Measurements from ENCODE around the gene COL5A3.
A peak's percentile ranks its signal among the peaks of the same experiment; 100 is the strongest.
"Not testable (repeated sequence)": the region's sequence is repeated elsewhere in the genome, so short reads cannot be mapped to it uniquely, and the experiment has no call there.

The COL5A3 gene

GRCh38 chr19:10010247-10010691 is at the start of gene COL5A3:
Gene COL5A3, minus strand, starts transcription at chr19:10010504. Its CDS starts 119 bp downstream, at chr19:10010385.
- DNase-seq (ENCODE audit: low read depth in 3 of 3) = no peak

DNA sequence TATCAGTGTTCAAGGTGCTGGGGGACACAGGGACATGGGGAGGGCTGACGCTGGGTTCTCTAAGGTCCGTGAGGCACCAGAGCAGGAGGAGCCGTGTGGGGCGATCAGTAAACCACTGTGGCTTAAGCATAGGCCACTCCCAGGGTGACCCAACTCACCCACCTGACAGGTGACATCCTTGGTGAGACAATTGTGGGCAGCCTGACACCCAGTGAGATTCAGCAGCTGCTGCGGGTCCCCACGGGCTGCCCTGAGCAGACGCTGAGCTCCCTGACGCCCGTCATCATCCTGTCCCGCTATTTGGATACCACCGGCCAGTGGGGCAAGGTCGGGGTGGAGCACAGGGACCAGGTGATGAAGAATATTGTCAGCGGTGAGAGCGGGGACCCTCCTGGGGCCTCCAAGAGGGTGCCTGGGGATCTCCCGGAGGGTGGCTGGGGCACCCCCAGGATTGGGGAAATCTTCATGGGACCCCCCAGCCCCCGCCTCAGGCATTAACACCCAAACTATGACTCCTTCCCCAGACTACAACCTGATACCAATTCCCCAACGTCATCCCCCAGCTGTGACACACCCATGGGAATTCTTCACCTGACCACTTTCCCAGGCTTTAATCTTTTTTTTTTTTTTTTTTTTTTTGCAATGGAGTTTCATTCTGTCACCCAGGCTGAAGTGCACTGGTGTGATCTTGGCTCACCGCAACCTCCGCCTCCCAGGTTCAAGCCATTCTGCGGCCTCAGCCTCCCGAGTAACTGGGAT is 42.5 kb upstream of the COL5A3 start:
- no peak for DNase-seq (ENCODE audit: low read depth in 3 of 3)

GRCh38 chr19:10049626-10050025 is 39.3 kb upstream of the COL5A3 start:
- no peak for DNase-seq (ENCODE audit: low read depth in 3 of 3)

DNA sequence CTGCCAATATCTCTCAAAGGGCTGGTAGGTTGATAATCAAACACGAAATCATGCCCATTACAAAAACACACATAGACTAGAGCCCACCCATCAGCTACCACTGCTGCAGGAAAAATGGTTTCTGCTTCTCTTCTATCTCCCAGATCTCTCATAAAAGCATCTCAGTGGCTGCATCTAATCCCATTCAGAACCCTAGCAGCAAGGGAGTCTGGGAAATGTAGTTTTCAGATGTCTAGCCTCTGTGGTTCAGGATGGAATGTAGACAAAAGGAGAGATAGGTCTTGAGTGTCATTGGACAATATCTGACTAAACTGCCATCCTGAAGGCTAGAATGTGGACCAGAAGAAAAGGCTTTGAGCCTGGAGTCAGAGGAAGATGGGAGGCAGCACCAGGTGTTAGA is 35.1 kb upstream of the COL5A3 start:
- no peak for DNase-seq (ENCODE audit: low read depth in 3 of 3)

DNA sequence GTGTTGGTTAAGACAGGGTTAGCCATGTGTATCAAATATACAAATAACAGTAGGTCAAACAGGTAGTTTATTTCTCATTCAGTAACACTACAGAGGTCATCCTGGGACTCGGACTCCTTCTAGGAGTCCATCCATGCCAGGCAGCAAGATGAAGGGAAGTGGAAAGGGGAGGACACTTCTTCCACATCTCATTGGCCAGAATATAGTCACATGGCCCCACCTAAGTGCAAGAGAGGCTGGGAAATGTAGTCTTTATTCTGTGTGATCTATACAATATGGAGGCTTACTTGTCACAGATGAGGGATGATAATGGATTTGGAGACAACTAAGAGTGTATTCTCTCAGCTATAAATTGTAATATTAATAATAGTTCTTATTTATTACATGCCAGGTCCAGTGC is 34.1 kb upstream of the COL5A3 start:
- no peak for DNase-seq (ENCODE audit: low read depth in 3 of 3)

- no peak for DNase-seq (ENCODE audit: low read depth in 3 of 3)
Measured at GRCh38 chr19:10043286-10043927, 33.1 kb upstream of the COL5A3 start.

- DNase-seq (ENCODE audit: low read depth in 3 of 3) = no peak
Measured at GRCh38 chr19:10037809-10038208, 27.5 kb upstream of the COL5A3 start.

GRCh38 chr19:10037367-10037766 is 27.1 kb upstream of the COL5A3 start:
- DNase-seq (ENCODE audit: low read depth in 3 of 3) = no peak

- DNase-seq (ENCODE audit: low read depth in 3 of 3) = no peak
Measured at GRCh38 chr19:10036601-10037071, 26.3 kb upstream of the COL5A3 start.

DNA sequence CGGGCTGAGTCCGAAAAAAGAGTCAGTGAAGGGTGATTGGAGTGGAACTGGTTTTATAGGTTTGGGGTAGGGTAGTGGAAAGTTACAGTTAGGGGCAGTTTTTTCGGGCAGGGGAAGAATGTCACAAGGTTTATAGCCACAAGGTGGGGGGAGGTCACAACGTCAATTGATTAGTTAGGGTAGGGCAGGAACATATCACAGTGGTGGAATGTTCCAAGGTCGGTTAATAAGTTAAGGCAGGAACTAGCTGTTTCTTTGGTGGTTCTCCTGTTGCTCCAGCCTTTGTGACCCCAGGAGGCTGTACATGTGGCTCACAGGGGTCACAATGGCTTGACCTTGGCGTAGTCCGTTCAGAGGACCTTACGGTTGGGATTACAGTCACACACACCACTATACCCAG is 23.3 kb upstream of the COL5A3 start:
- DNase-seq (ENCODE audit: low read depth in 3 of 3) = no peak

DNA sequence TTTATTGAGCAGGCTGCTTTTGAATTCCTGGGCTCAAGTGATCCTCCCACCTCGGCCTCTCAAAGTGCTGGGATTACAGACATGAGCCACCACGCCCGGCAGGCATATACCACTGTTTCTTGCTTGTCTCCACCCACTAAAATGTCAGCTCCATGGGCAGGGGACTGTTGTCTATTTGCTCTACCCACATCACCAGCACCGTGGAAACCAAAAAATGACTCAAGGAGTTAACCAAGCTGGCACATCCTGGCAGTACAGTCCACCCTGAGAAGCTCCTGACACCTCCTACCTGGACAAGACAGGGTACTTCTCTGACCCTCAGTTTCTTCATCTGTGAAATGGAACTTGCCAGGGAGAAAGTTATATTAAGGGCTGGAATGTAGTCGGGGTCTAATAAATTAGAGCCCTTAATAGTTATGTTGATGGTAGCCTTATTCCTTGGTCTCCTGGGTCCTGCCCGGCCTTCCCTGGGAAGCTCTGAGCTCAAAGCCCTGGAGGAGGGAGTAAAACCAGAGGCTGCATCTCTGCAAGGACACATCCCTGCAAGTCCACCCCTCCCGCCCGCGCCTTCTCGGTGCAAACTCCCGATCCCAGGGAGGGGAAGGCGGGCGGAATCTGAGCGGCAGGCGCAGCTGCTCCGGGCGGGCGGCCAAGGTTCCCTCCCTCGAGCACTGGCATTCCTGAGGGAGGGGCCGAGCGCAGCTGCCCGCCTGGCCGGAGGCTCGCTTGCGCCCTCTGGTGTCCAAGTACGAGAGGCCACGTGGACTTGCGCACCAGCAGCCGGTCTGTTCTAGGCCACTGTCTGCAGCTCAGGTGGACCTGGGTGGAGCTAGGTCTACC is 17.1 kb upstream of the COL5A3 start:
- peak; percentile 58 to 82 (median 74) for DNase-seq (ENCODE audit: low read depth in 3 of 3)

DNA sequence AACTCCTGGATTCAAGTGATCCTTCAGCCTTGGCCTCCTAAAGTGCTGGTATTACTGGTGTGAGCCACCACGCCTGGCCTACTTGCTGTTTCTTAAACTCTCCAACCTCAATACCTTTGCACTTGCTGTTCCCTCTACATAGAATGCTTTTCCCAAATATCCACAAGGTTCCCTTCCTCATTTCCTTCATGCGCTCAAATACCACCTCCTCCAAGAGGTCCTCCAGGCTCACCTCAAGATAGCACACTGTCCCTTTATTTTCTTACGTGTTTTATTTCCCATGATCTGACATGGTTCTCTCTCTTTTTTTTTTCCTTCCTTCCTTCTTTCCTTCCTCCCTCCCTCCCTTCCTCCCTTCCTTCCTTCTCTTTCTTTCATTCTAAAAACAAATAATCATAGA is 16.4 kb upstream of the COL5A3 start:
- DNase-seq (ENCODE audit: low read depth in 3 of 3) = no peak

DNA sequence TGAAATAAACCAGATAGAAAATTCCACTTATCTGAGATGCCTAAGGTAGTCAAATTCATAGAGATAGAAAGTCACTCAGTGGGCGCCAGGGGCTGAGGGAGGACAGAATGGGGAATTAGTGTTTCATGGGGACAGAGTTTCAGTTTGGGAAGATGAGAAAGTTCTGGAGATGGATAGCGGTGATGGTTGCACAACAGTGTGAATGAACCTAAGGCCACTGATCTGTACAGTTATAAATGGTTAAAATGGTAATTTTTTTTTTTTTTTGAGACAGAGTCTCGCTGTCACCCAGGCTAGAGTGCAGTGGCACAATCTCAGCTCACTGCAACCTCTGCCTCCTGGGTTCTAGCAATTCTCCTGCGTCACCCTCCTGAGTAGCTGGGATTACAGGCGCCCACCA is 12.8 kb upstream of the COL5A3 start:
- not testable (repeated sequence) for DNase-seq (ENCODE audit: low read depth in 3 of 3)

GRCh38 chr19:10021863-10022262 is 11.6 kb upstream of the COL5A3 start:
- DNase-seq (ENCODE audit: low read depth in 3 of 3) = no peak

DNA sequence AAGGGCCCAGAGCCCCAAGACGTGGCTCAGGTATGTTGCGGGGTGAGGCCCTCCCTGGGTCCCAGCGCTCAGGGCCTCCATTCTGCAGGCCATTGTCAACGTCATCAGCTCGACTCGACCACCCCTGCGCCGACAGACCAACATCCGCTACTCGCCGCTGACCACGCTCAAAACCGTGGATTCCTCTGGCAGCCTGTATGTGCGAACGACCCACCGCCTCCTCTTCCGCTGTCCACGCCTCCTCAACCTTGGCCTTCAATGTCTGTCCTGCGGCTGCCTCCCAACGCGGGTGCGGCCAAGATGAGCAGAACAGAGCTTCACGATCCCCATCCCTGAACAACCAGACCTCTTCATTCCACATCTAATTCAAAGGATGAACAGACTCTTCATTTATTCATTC is 11.1 kb upstream of the COL5A3 start:
- no peak for DNase-seq (ENCODE audit: low read depth in 3 of 3)

DNA sequence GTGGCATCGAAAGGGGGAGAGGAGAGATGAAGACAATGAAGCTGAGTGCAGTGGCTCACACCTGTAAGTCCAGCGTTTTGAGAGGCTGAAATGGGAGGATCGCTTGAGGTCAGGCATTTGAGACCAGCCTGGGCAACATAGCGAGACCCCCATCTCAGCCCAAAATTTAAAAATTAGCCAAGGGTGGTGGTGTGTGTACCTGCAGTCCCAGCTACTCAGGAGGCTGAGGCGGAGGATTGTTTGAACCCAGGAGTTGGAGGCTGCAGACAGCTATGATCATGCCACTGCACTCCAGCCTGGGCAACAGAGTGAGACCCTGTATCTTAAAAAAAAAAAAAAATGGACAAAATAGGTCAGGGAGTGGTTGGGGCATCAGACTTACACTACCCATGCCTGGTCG is 10.5 kb upstream of the COL5A3 start:
- DNase-seq (ENCODE audit: low read depth in 3 of 3) = no peak

- DNase-seq (ENCODE audit: low read depth in 3 of 3) = no peak
Measured at GRCh38 chr19:10019246-10019645, 8.9 kb upstream of the COL5A3 start.

DNA sequence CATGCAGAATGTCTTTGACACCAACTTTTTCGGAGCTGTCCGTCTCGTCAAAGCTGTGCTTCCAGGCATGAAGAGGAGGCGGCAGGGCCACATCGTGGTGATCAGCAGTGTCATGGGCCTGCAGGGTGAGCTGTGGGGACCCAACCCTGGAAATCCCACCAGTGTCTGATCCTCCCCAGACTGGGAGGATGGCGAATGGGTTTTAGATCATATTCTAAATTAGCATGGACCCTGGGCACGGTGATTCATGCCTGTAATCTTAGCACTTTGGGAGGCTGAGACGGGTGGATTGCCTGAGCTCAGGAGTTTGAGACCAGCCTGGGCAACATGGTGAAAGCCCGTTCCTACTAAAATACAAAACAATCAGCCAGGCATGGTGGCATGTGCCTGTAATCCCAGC is 8.5 kb upstream of the COL5A3 start:
- no peak for DNase-seq (ENCODE audit: low read depth in 3 of 3)

DNA sequence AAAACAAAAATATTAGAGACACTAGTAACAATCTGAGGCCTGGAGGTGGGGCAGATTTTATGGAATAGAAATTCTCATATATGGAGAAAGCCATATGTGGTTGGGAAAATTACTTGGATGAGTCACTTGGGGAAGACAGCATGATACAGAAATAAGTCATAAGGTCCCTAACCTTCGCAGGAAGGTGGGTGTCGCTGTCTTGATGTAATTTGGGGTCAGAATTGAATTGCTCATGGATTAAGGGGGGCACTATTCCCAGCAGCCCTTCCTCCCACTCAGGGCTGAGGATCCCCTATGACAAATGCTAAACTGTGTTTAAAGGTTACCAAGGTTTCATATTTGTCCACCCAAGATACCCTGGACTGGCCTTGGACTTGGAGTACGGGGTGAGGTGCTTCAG is 8.0 kb upstream of the COL5A3 start:
- no peak for DNase-seq (ENCODE audit: low read depth in 3 of 3)

DNA sequence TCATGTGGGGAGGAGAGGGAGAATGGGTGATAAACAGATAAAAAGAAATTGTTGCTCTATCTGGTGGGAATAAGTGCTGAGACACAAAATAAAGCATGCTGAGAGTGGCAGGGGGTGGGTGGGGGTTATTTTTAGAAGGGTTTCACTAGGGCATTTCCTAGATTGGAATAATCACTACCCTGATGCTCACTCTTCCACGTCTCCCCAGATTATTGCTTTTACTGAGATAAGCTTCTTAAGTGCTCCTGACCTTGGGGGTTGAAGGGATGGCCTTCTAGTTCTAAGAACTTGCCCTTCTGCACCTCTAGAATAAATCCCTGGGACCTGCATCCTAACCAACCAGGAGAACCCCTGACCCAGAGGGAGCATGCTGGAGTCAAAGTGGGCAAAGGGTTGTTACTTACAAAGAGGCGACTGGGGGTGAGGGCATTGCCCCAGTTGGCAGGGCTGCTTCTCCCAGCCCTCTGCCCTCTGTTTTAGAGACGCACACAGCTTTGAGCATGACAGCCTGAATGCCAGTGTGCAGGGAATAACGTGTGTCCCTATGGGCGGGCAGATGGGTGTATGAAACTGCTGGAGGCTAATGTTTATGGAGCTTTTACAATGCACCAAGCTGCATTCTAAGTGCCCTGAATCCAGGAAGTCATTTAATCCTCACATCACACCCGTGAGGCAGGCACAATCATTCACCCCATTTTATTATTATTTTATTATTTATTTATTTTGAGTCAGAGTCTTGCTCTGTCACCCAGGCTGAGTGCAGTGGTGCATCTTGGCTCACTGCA is 3.7 kb upstream of the COL5A3 start:
- DNase-seq (ENCODE audit: low read depth in 3 of 3) = no peak

DNA sequence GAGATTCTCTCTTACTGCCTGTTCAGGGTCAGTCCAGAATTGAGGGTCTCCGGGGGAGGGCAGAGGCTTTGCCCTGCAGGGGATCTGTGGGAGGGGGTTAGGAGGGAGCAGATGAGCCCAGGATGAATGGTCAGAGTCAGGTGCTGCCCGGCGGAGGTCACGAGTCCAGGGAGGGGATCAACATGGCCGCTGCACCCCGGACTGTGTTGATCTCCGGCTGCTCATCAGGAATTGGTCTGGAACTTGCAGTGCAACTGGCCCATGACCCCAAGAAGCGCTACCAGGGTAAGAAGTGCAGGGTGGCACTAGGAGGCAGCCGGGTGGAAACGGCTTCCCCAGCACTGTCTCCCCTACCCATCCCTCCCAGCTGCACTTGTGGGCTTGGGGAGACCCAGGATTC is 3.0 kb upstream of the COL5A3 start, which contains the start of gene RDH8:
Gene RDH8, plus strand, starts transcription at position 168 of the 400 bp plus-strand sequence. Its CDS starts 15 bp downstream, at position 183.
- no peak for DNase-seq (ENCODE audit: low read depth in 3 of 3)

All from stimulated activated CD4-positive, alpha-beta T cell treated with anti-CD3 and anti-CD28 coated beads, TNF-alpha, amount 100 ng/mL, for 48 hours (primary cell).